ENCODE results near the gene LHCGR.
"Not testable (repeated sequence)": the region's sequence is repeated elsewhere in the genome, so short reads cannot be mapped to it uniquely, and the experiment has no call there.

Gene LHCGR

DNA sequence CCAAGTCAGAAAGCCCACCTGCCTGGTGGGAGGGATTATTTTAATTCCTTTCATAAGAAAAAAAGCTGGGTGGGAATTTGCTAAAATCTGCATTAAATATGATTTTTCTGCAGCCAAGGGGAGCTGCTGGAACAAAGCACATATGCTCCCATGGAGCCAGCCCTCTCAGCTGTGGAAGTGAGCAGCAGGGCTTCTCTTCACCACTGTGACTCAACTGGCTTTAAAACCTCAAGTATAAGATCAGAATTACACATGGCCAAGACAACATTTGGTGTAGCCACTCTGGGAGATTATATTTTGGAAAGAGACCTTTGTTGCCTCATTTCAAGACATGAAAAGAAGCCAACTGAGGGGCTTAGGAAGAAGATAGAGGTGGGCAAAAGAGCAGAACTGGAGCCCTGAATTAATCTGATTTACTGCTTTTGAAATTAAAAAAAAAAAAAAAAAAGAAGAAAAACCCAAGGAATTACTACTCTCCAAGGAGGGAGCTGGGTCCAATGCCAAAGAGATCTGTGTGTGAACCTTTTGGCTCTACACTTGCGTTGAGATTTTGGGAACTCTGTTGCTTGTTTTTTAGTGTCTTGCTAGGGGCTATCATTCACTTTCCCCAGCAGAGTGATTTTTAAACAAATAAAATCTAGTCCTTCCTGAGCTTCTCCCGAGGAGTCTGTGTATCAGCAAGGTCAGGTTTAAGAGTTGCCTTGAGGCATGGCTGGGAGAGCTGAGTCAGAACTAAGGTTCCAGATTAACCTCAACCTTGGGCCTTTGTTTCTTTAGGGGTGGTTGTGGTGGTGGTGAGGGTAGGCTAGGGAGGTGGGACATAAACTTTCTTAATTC is 6.0 kb downstream of the LHCGR start:
- H3K4me3 ChIP-seq (ENCODE audit: extremely low read depth, insufficient read depth, low read length, poor library complexity, severe bottlenecking), result no peak overlapping the region
- H3K4me1 ChIP-seq (ENCODE audit: control insufficient read depth, insufficient read depth, low read length, poor library complexity, severe bottlenecking), result no peaks in the 10 kb centered on the region
- H3K27ac ChIP-seq (ENCODE audit: low read depth, low read length, severe bottlenecking), result no peak overlapping the region
- H3K36me3 ChIP-seq (ENCODE audit: control insufficient read depth, insufficient read depth, low read length), result no peaks in the 10 kb centered on the region
- no peaks in the 10 kb centered on the region for H3K9me3 ChIP-seq (ENCODE audit: control insufficient read depth, low read length)
- no CpG with 5 or more reads among the region's 2 CpGs for WGBS, 2 experiments (ENCODE audit: insufficient coverage in 2 of 2)

DNA sequence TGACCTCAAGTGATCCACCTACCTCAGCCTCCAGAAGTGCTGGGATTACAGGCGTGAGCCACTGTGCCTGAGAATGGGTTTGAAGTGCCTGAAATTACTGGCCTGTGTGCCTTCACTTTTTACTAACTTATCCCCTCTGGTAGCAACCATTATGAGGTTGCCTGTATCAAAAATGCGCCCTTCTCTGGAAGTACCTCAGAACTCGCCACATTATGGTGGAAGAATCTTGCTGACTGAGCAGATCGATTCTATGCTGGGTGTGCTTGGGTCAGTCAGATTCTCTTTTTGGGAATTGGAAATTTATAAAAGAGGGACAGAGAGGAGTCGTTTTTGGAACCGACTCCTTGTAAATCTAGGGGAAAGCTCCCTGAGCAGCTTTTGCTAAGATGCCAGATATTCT is 8.2 kb downstream of the LHCGR start:
- 78 to 94% methylated on average over 3 of the region's 6 CpGs for WGBS, 2 experiments (ENCODE audit: insufficient coverage in 2 of 2)
- no peak overlapping the region for H3K27ac ChIP-seq (ENCODE audit: low read depth, low read length, severe bottlenecking)
- no peak overlapping the region for H3K4me3 ChIP-seq (ENCODE audit: extremely low read depth, insufficient read depth, low read length, poor library complexity, severe bottlenecking)
- H3K9me3 ChIP-seq (ENCODE audit: control insufficient read depth, low read length), result no peaks in the 10 kb centered on the region
- no peaks in the 10 kb centered on the region for H3K36me3 ChIP-seq (ENCODE audit: control insufficient read depth, insufficient read depth, low read length)
- H3K4me1 ChIP-seq (ENCODE audit: control insufficient read depth, insufficient read depth, low read length, poor library complexity, severe bottlenecking), result no peaks in the 10 kb centered on the region

- H3K27ac ChIP-seq (ENCODE audit: low read depth, low read length, severe bottlenecking); H3K4me3 ChIP-seq (ENCODE audit: extremely low read depth, insufficient read depth, low read length, poor library complexity, severe bottlenecking); H3K4me1 ChIP-seq (ENCODE audit: control insufficient read depth, insufficient read depth, low read length, poor library complexity, severe bottlenecking); H3K36me3 ChIP-seq (ENCODE audit: control insufficient read depth, insufficient read depth, low read length); H3K9me3 ChIP-seq (ENCODE audit: control insufficient read depth, low read length): not testable (repeated sequence)
- WGBS, 2 experiments (ENCODE audit: insufficient coverage in 2 of 2), result no CpG with 5 or more reads among the region's 4 CpGs
These were observed 16.3 kb downstream of the LHCGR start for GRCh38 chr2:48739236-48739635.

DNA sequence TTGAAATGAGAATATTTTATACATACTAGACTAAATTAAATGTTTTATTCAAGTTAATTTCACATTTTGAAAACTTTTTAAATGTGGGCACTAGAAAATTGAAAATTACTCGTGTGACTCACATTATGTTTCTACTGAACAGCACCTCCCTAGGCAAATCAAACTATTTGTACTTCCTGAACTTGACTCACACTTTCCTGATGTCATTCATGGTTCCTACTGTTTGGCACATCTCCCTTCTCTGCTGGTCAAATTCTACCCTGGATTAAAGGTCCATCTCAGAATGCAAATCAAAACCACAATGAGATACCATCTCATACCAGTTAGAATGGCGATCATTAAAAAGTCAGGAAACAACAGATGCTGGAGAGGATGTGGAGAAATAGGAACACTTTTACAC is 16.7 kb downstream of the LHCGR start:
- WGBS, 2 experiments (ENCODE audit: insufficient coverage in 2 of 2), result 100% methylated on average over 1 of the region's 2 CpGs; no CpG with 5 or more reads in 1 of the 2 experiments
- no peaks in the 10 kb centered on the region for H3K9me3 ChIP-seq (ENCODE audit: control insufficient read depth, low read length)
- no peak overlapping the region for H3K27ac ChIP-seq (ENCODE audit: low read depth, low read length, severe bottlenecking)
- no peaks in the 10 kb centered on the region for H3K36me3 ChIP-seq (ENCODE audit: control insufficient read depth, insufficient read depth, low read length)
- H3K4me1 ChIP-seq (ENCODE audit: control insufficient read depth, insufficient read depth, low read length, poor library complexity, severe bottlenecking), result no peaks in the 10 kb centered on the region
- no peak overlapping the region for H3K4me3 ChIP-seq (ENCODE audit: extremely low read depth, insufficient read depth, low read length, poor library complexity, severe bottlenecking)

- Histone ChIP-seq H3K4me1 (ENCODE audit: control insufficient read depth, insufficient read depth, low read length, poor library complexity, severe bottlenecking) (no peaks in the 10 kb centered on the region), H3K9me3 (ENCODE audit: control insufficient read depth, low read length) (no peaks in the 10 kb centered on the region), H3K27ac (ENCODE audit: low read depth, low read length, severe bottlenecking) (no peak overlapping the region), H3K4me3 (ENCODE audit: extremely low read depth, insufficient read depth, low read length, poor library complexity, severe bottlenecking) (no peak overlapping the region), H3K36me3 (ENCODE audit: control insufficient read depth, insufficient read depth, low read length) (no peaks in the 10 kb centered on the region)
- WGBS, 2 experiments (ENCODE audit: insufficient coverage in 2 of 2), result 86 to 93% methylated on average over 2 of the region's 2 CpGs
These were observed 19.3 kb downstream of the LHCGR start for GRCh38 chr2:48736251-48736650.

GRCh38 chr2:48734576-48735303 is 20.8 kb downstream of the LHCGR start:
- H3K4me1 ChIP-seq (ENCODE audit: control insufficient read depth, insufficient read depth, low read length, poor library complexity, severe bottlenecking), result no peaks in the 10 kb centered on the region
- no peak overlapping the region for H3K27ac ChIP-seq (ENCODE audit: low read depth, low read length, severe bottlenecking)
- H3K36me3 ChIP-seq (ENCODE audit: control insufficient read depth, insufficient read depth, low read length), result no peaks in the 10 kb centered on the region
- no peak overlapping the region for H3K4me3 ChIP-seq (ENCODE audit: extremely low read depth, insufficient read depth, low read length, poor library complexity, severe bottlenecking)
- 75% methylated on average over 1 of the region's 5 CpGs; no CpG with 5 or more reads in 1 of the 2 experiments for WGBS, 2 experiments (ENCODE audit: insufficient coverage in 2 of 2)
- no peaks in the 10 kb centered on the region for H3K9me3 ChIP-seq (ENCODE audit: control insufficient read depth, low read length)

DNA sequence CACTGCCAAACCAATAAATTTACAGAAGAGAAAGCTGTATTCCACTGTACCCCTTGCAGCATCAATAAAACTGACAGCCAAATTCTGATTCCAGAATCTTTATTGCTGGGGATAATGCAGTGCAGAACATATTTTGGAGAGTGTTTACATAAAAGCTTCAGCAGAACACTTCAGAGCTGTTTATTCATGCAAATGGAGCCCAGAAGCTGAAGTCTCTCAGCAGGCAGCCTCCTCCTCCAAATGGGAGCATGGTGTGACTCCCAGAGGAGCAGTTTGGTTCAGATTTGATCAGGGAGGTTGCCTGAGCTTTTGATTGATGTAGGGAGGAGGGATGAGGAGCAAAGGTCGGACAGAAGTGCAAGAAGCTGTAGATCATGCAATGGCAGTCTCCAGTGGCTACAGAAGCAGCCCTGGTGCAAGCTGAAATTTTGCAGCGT is 22.4 kb downstream of the LHCGR start:
- no peak overlapping the region for H3K27ac ChIP-seq (ENCODE audit: low read depth, low read length, severe bottlenecking)
- no peaks in the 10 kb centered on the region for H3K36me3 ChIP-seq (ENCODE audit: control insufficient read depth, insufficient read depth, low read length)
- no peak overlapping the region for H3K4me3 ChIP-seq (ENCODE audit: extremely low read depth, insufficient read depth, low read length, poor library complexity, severe bottlenecking)
- no peaks in the 10 kb centered on the region for H3K4me1 ChIP-seq (ENCODE audit: control insufficient read depth, insufficient read depth, low read length, poor library complexity, severe bottlenecking)
- H3K9me3 ChIP-seq (ENCODE audit: control insufficient read depth, low read length), result no peaks in the 10 kb centered on the region
- WGBS, 2 experiments (ENCODE audit: insufficient coverage in 2 of 2), result 60% methylated on average over 2 of the region's 2 CpGs; no CpG with 5 or more reads in 1 of the 2 experiments

- Histone ChIP-seq H3K9me3 (ENCODE audit: control insufficient read depth, low read length) (no peaks in the 10 kb centered on the region), H3K36me3 (ENCODE audit: control insufficient read depth, insufficient read depth, low read length) (no peaks in the 10 kb centered on the region), H3K4me1 (ENCODE audit: control insufficient read depth, insufficient read depth, low read length, poor library complexity, severe bottlenecking) (no peaks in the 10 kb centered on the region), H3K27ac (ENCODE audit: low read depth, low read length, severe bottlenecking) (no peak overlapping the region), H3K4me3 (ENCODE audit: extremely low read depth, insufficient read depth, low read length, poor library complexity, severe bottlenecking) (no peak overlapping the region)
These were observed 26.7 kb downstream of the LHCGR start for GRCh38 chr2:48728840-48729239.

GRCh38 chr2:48728295-48728694 is 27.2 kb downstream of the LHCGR start:
- Histone ChIP-seq H3K4me3 (ENCODE audit: extremely low read depth, insufficient read depth, low read length, poor library complexity, severe bottlenecking) (no peak overlapping the region), H3K9me3 (ENCODE audit: control insufficient read depth, low read length) (no peaks in the 10 kb centered on the region), H3K36me3 (ENCODE audit: control insufficient read depth, insufficient read depth, low read length) (no peaks in the 10 kb centered on the region), H3K4me1 (ENCODE audit: control insufficient read depth, insufficient read depth, low read length, poor library complexity, severe bottlenecking) (no peaks in the 10 kb centered on the region), H3K27ac (ENCODE audit: low read depth, low read length, severe bottlenecking) (no peak overlapping the region)
- 76 to 86% methylated on average over 1 to 2 of the region's 2 CpGs for WGBS, 2 experiments (ENCODE audit: insufficient coverage in 2 of 2)

DNA sequence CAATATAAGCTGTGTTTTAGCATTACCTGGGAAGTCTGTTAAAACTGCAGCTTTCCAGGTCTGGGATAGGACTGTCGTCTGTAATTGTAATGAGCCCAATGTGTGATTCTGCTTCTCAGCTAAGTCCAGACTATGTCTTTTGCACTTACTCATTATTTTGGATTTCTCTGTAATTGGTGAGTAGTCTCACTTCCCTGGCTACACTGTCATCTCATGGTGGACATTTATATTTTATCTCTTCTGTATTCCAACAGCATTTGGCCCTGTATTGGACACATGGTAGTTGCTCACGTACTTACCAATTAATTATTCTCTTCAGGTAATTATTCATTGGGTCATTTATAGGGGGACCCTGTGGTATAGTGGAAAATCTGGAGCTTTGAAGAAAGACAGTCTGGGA is 28.0 kb downstream of the LHCGR start:
- no peak overlapping the region for H3K27ac ChIP-seq (ENCODE audit: low read depth, low read length, severe bottlenecking)
- no peaks in the 10 kb centered on the region for H3K9me3 ChIP-seq (ENCODE audit: control insufficient read depth, low read length)
- no peaks in the 10 kb centered on the region for H3K36me3 ChIP-seq (ENCODE audit: control insufficient read depth, insufficient read depth, low read length)
- no peak overlapping the region for H3K4me3 ChIP-seq (ENCODE audit: extremely low read depth, insufficient read depth, low read length, poor library complexity, severe bottlenecking)
- WGBS, 2 experiments (ENCODE audit: insufficient coverage in 2 of 2), result no CpG with 5 or more reads among the region's 2 CpGs
- no peaks in the 10 kb centered on the region for H3K4me1 ChIP-seq (ENCODE audit: control insufficient read depth, insufficient read depth, low read length, poor library complexity, severe bottlenecking)

Measured in mesodermal cell (in vitro differentiated cells).